Tibial nerve (tissue), 4 donors: Measurements from ENCODE around the gene USP22. TPM values are rescaled to one million over a fixed set of nuclear protein-coding genes. Genes with fewer than 3 reads are reported as not detected.

ENCODE experiments used
- DNase-seq, 2 donors: peaks; one replicate each; pipeline ENCODE4 v3.0.0-alpha.2; 2019; ENCODE audit warnings: low spot score in 2 of 2
- H3K27ac ChIP-seq, 4 donors: fragments of 200-600 bp; sonication (generic) in 3 of 4; one replicate each; pipeline ENCODE4 v1.5.1; 2017 to 2019; ENCODE audit warnings: mild to moderate bottlenecking in 1 of 4
- H3K27me3 ChIP-seq, 2 donors: fragments of 200-600 bp; sonication (generic) in 1 of 2; one replicate each; pipeline versions ENCODE4 v1.5.1 to v1.6.0; 2017 to 2019
- H3K36me3 ChIP-seq, 3 donors: fragments of 200-600 bp; sonication (generic); one replicate each; pipeline ENCODE4 v1.5.1; 2018 to 2019
- H3K4me1 ChIP-seq, 4 donors: fragments of 200-600 bp; sonication (generic) in 3 of 4; one replicate each; pipeline ENCODE4 v1.5.1; 2017 to 2019
- H3K4me3 ChIP-seq, 4 donors: fragments of 200-600 bp; sonication (generic) in 3 of 4; one replicate each; pipeline ENCODE4 v1.5.1; 2017 to 2019; ENCODE audit warnings: mild to moderate bottlenecking in 1 of 4, moderate library complexity in 1 of 4
- H3K9me3 ChIP-seq, 4 donors: fragments of 200-600 bp; sonication (generic) in 3 of 4; one replicate each; pipeline ENCODE4 v1.5.1; 2017 to 2019
- EP300 ChIP-seq, 2 donors: sonication (generic); formaldehyde crosslinking; IDR thresholded peaks; one replicate each; pipeline ENCODE4 v1.6.1; 2017; ENCODE audit warnings: antibody characterized with exemption in 2 of 2, mild to moderate bottlenecking in 1 of 2
- POLR2A ChIP-seq, 2 donors: fragments of 450-650 bp; IDR thresholded peaks; one replicate each; pipeline ENCODE4 v1.6.1; 2017; ENCODE audit warnings: antibody characterized with exemption in 2 of 2, mild to moderate bottlenecking in 2 of 2, moderate library complexity in 2 of 2
- WGBS, 2 donors: methylation state at CpG; one replicate each; pipeline ENCODE4 v1.1.5; 2018; 5-methylcytosine and 5-hydroxymethylcytosine counted together
- small RNA-seq: library from RNA; depleted of rRNA; stranded (forward); fragments of <200 nt; gene quantifications from one replicate; pipeline ENCODE3, GENCODE V24; 2016
- total RNA-seq, 4 donors: library from RNA; depleted of rRNA; stranded (reverse); fragments of >200 nt; gene quantifications; one replicate each; pipeline ENCODE4 v1.1.0, GENCODE V29; 2016
- TF ChIP-seq, protein P1 (sequence below), 5 experiments: fragments of 200-600 bp in 3 of 5; fragments of 450-650 bp in 2 of 5; sonication (generic) in 3 of 5; IDR thresholded peaks; one replicate each; pipeline ENCODE4 v1.5.1; 2016 to 2019; ENCODE audit warnings: antibody characterized with exemption in 5 of 5, mild to moderate bottlenecking in 3 of 5, moderate library complexity in 2 of 5

USP22 gene
- total RNA-seq, 4 donors from 2014 or later, result 109 to 169 (median 133) TPM

GRCh38 chr17:20954794-20955193 lies 88.0 kb downstream of the USP22 start:
- H3K27me3 ChIP-seq, result no peaks in the 10 kb centered on the region
- no peak for DNase-seq
- TF ChIP-seq POLR2A (IDR thresholded peaks at IDR 0.05), result no peak
- TF ChIP-seq, protein P1, sequence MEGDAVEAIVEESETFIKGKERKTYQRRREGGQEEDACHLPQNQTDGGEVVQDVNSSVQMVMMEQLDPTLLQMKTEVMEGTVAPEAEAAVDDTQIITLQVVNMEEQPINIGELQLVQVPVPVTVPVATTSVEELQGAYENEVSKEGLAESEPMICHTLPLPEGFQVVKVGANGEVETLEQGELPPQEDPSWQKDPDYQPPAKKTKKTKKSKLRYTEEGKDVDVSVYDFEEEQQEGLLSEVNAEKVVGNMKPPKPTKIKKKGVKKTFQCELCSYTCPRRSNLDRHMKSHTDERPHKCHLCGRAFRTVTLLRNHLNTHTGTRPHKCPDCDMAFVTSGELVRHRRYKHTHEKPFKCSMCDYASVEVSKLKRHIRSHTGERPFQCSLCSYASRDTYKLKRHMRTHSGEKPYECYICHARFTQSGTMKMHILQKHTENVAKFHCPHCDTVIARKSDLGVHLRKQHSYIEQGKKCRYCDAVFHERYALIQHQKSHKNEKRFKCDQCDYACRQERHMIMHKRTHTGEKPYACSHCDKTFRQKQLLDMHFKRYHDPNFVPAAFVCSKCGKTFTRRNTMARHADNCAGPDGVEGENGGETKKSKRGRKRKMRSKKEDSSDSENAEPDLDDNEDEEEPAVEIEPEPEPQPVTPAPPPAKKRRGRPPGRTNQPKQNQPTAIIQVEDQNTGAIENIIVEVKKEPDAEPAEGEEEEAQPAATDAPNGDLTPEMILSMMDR (IDR thresholded peaks at IDR 0.05), result no peak
- no peak for TF ChIP-seq EP300 (IDR thresholded peaks at IDR 0.05)
- H3K27ac ChIP-seq, result peak overlapping the region in 1 of 4 donors; percentile 26
- WGBS, 2 donors, result 80 to 83% methylated on average over 4 of the region's 4 CpGs
- no peaks in the 10 kb centered on the region for H3K36me3 ChIP-seq
- H3K4me1 ChIP-seq, result peaks cover 0 to 14% (median 0%) of the 10 kb centered on the region in 4 donors
- H3K9me3 ChIP-seq, result no peaks in the 10 kb centered on the region
- no peak overlapping the region for H3K4me3 ChIP-seq

DNA sequence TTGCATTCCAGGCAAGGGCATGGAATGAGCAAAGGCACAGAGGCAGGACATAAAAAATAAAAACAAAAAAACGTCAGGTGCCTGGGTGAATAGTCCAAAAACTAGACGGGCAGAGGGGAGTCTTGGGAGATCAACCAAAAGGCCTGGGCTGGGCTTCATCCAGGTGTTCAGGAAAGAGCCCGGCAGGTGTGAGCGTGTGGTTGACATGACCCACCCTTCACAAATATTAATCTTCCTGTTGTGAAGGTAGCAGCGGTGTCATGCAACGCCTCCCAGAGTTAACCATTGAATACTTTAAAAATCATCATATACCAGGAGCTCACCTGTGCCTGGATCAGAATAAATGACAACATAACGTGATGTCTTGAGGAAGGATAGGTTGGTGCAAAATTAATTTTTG lies 90.6 kb downstream of the USP22 start:
- WGBS, 2 donors, result 78 to 80% methylated on average over 7 of the region's 7 CpGs
- no peaks in the 10 kb centered on the region for H3K9me3 ChIP-seq
- H3K4me3 ChIP-seq, result no peak overlapping the region
- H3K36me3 ChIP-seq, result no peaks in the 10 kb centered on the region
- no peaks in the 10 kb centered on the region for H3K27me3 ChIP-seq
- no peak for DNase-seq
- no peak overlapping the region for H3K27ac ChIP-seq
- H3K4me1 ChIP-seq, result peaks cover 0 to 14% (median 0%) of the 10 kb centered on the region in 4 donors
- TF ChIP-seq, protein P1 (IDR thresholded peaks at IDR 0.05), result no peak
- TF ChIP-seq POLR2A (IDR thresholded peaks at IDR 0.05), result no peak
- TF ChIP-seq EP300 (IDR thresholded peaks at IDR 0.05), result no peak

Small RNA genes within 50 kb of the gene (small RNA-seq; reads per million reads assigned to genes)
- not detected for gene AC087393.1

Other genes with a start within 250 kb of the USP22 start
- gene DHRS7B, start 84.0 kb upstream of the USP22 start, total RNA-seq, result 10 to 100 TPM; 24.3 to 35.1 (median 33.7) TPM
- gene TMEM11, start 171.2 kb upstream of the USP22 start, total RNA-seq, result 10 to 100 TPM; 16.2 to 27.6 (median 21.5) TPM
- 10 to 100 TPM in 3 of 4 donors, 1 to 10 TPM in 1; 5.7 to 12.0 (median 10.8) TPM for gene NATD1, start 210.4 kb upstream of the USP22 start, total RNA-seq
- 10 to 100 TPM; 17.5 to 39.0 (median 21.6) TPM for gene MAP2K3, start 241.7 kb upstream of the USP22 start, total RNA-seq